K562 (cell line): ENCODE measurements around the gene RERE. TPM values are rescaled to one million over a fixed set of nuclear protein-coding genes. Genes with fewer than 3 reads are reported as not detected.

Experiments used
- ATAC-seq: fragments of 200-7000 bp; cut with Tn5 transposase; 3 replicates; pipeline ENCODE4 v1.9.1; 2020; ENCODE audit warnings: moderate library complexity
- BruUV-seq: library from RNA; stranded (reverse); fragments of 400-500 nt; replicated peaks from 2 replicates; lab custom pipeline; 2021; lab: Mats Ljungman, UMichigan
- CTCF ChIA-PET: fragments of 300-600 bp; formaldehyde crosslinking; extraction: SDS; loops from one replicate; lab custom pipeline; 2021; ENCODE audit warnings: low intra/inter-chr PET ratio; lab: Yijun Ruan, JAX
- POLR2A ChIA-PET: fragments of 300-600, 350-650 bp; sonication (Branson Sonifier 250); formaldehyde crosslinking; extraction: SDS; loops from one replicate; lab custom pipeline; 2021; ENCODE audit warnings: antibody characterized with exemption, inconsistent platforms; lab: Yijun Ruan, JAX
- DNase-seq, 4 experiments: peaks; one replicate each; pipeline versions ENCODE4 v3.0.0 to v3.0.0-alpha.2; 2011 to 2018; ENCODE audit warnings: low spot score in 3 of 4, mixed read lengths in 3 of 4; ENCODE audit errors: extremely low read depth in 1 of 4
- FAIRE-seq: peaks from 2 replicates; lab custom pipeline; 2011; peaks lifted over from hg19 to GRCh38; lab: Jason Lieb, UNC
- H2AFZ ChIP-seq: 2 replicates; pipeline ENCODE4 v1.6.0; 2011; ENCODE audit warnings: low read depth, low read length, control low read depth, inconsistent platforms
- H3K27ac ChIP-seq: fragments of 200-600 bp; 3 replicates; pipeline ENCODE4 v1.8.0; 2011; ENCODE audit warnings: low read depth, mild to moderate bottlenecking, control low read depth, inconsistent platforms, low read length, moderate library complexity, mixed read lengths; ENCODE audit errors: extremely low read depth
- H3K27me3 ChIP-seq, 2 experiments: fragments of 300-600 bp in 1 of 2; 2 replicates in 1 of 2; 3 replicates in 1 of 2; pipeline versions ENCODE4 v1.6.0 to v1.8.0; 2011; ENCODE audit warnings: inconsistent platforms in 2 of 2, low read length in 2 of 2, mild to moderate bottlenecking in 1 of 2, mixed read lengths in 1 of 2, moderate library complexity in 1 of 2; ENCODE audit not compliant: control insufficient read depth in 2 of 2, insufficient read depth in 2 of 2
- H3K36me3 ChIP-seq: fragments of 300-600 bp; 3 replicates; pipeline ENCODE4 v1.8.0; 2011; ENCODE audit warnings: mild to moderate bottlenecking, low read length, inconsistent platforms; ENCODE audit not compliant: control insufficient read depth, insufficient read depth
- H3K4me1 ChIP-seq, 2 experiments: fragments of 200-600 bp in 1 of 2; replicated peaks in 1 of 2; 2 replicates in 1 of 2; 3 replicates in 1 of 2; pipeline versions ENCODE4 v1.5.1 to v1.8.0; 2011; ENCODE audit warnings: inconsistent platforms in 2 of 2, low read length in 2 of 2, mild to moderate bottlenecking in 1 of 2, mixed read lengths in 1 of 2, moderate library complexity in 1 of 2; ENCODE audit not compliant: control insufficient read depth in 2 of 2, insufficient read depth in 2 of 2
- H3K4me2 ChIP-seq: 2 replicates; pipeline ENCODE4 v1.6.1; 2011; ENCODE audit warnings: low read length, control low read depth, inconsistent platforms, mixed read lengths; ENCODE audit not compliant: insufficient read depth
- H3K4me3 ChIP-seq: fragments of 200-600 bp; sonication (generic), shearing (Covaris generic); 2 replicates; pipeline ENCODE4 v1.5.1; 2016; ENCODE audit warnings: control low read depth, inconsistent platforms
- H3K79me2 ChIP-seq: fragments of 200-600 bp; 3 replicates; pipeline ENCODE4 v1.8.0; 2011; ENCODE audit warnings: low read length, inconsistent platforms; ENCODE audit not compliant: control insufficient read depth, insufficient read depth
- H3K9ac ChIP-seq, 2 experiments: 2 replicates each; pipeline versions ENCODE4 v1.6.0 to v1.6.1; 2011; ENCODE audit warnings: low read depth in 2 of 2, low read length in 2 of 2, control low read depth in 1 of 2, inconsistent platforms in 1 of 2, mild to moderate bottlenecking in 1 of 2, mixed read lengths in 1 of 2; ENCODE audit not compliant: insufficient read depth in 1 of 2
- H3K9me1 ChIP-seq: one replicate; pipeline ENCODE4 v1.6.0; 2011; ENCODE audit warnings: inconsistent platforms, mild to moderate bottlenecking, low read length, moderate library complexity; ENCODE audit not compliant: control insufficient read depth, insufficient read depth
- H3K9me3 ChIP-seq: replicated peaks from 2 replicates; pipeline ENCODE4 v1.5.1; 2011; ENCODE audit warnings: low read depth, low read length, inconsistent platforms; ENCODE audit not compliant: control insufficient read depth, insufficient read depth
- H4K20me1 ChIP-seq: replicated peaks from 2 replicates; pipeline ENCODE4 v1.6.1; 2011; ENCODE audit warnings: low read length, inconsistent platforms, mixed read lengths; ENCODE audit not compliant: control insufficient read depth, insufficient read depth
- CBFA2T2 ChIP-seq: fragments of 450-650 bp; conservative IDR thresholded peaks from 2 replicates; pipeline ENCODE4 v1.6.1; 2017; ENCODE audit warnings: mild to moderate bottlenecking
- ETV1 ChIP-seq: fragments of 450-650 bp; conservative IDR thresholded peaks from 2 replicates; pipeline ENCODE4 v1.6.1; 2016; ENCODE audit warnings: missing genetic modification characterization, control low read depth, low read depth, missing compliant biosample characterization
- HDAC6 ChIP-seq: IDR thresholded peaks from 2 replicates; pipeline ENCODE4 v1.6.1; 2012; ENCODE audit warnings: low read depth, mild to moderate bottlenecking, control low read depth, inconsistent platforms, low read length, moderate library complexity
- HNRNPLL ChIP-seq: fragments of 200-400 bp; formaldehyde crosslinking; IDR thresholded peaks from 2 replicates; pipeline ENCODE4 v1.6.1; 2017; ENCODE audit warnings: low read length, low read depth, mild to moderate bottlenecking; ENCODE audit not compliant: poor library complexity, severe bottlenecking
- HNRNPUL1 ChIP-seq: fragments of 200-400 bp; formaldehyde crosslinking; IDR thresholded peaks from 2 replicates; pipeline ENCODE4 v1.6.1; 2017; ENCODE audit warnings: low read length
- LEF1 ChIP-seq: fragments of 450-650 bp; IDR thresholded peaks from 2 replicates; pipeline ENCODE4 v1.6.1; 2016; ENCODE audit warnings: mild to moderate bottlenecking
- MAFK ChIP-seq: IDR thresholded peaks from 2 replicates; pipeline ENCODE4 v1.6.1; 2011; ENCODE audit warnings: low read length, improper control_type of control experiment
- NCOA6 ChIP-seq: fragments of 450-650 bp; IDR thresholded peaks from 2 replicates; pipeline ENCODE4 v1.6.1; 2017; ENCODE audit warnings: mild to moderate bottlenecking
- POU5F1 ChIP-seq: fragments of 150-350 bp; IDR thresholded peaks from 2 replicates; pipeline ENCODE4 v1.6.1; 2014; ENCODE audit warnings: borderline replicate concordance, low read length, low read depth, mild to moderate bottlenecking; ENCODE audit not compliant: partially characterized antibody
- PRMT5 ChIP-seq: sonication (generic); formaldehyde crosslinking; IDR thresholded peaks from 2 replicates; pipeline ENCODE4 v1.5.0; 2020; ENCODE audit warnings: missing genetic modification reagents
- SMARCB1 ChIP-seq: IDR thresholded peaks from 2 replicates; pipeline ENCODE4 v1.6.1; 2011; ENCODE audit warnings: improper control_type of control experiment, low read depth; ENCODE audit not compliant: insufficient read length
- TOE1 ChIP-seq, 2 experiments: fragments of 450-650 bp in 1 of 2; sonication (generic) in 1 of 2; formaldehyde crosslinking in 1 of 2; IDR thresholded peaks; 2 replicates each; pipeline versions ENCODE4 v1.7.1 to v1.8.0; 2016 to 2022; ENCODE audit warnings: borderline replicate concordance in 2 of 2, mild to moderate bottlenecking in 2 of 2, antibody characterized with exemption in 1 of 2, inconsistent platforms in 1 of 2, low read depth in 1 of 2, missing genetic modification reagents in 1 of 2, moderate library complexity in 1 of 2
- ZNF324 ChIP-seq: fragments of 250-450 bp; sonication (Bioruptor Pico); IDR thresholded peaks from 2 replicates; pipeline ENCODE4 v1.4.0; 2020; ENCODE audit warnings: mild to moderate bottlenecking
- ZNF644 ChIP-seq: fragments of 200-800 bp; sonication (Bioruptor generic); IDR thresholded peaks from 2 replicates; pipeline ENCODE4 v1.6.1; 2016; ENCODE audit warnings: low read depth, missing genetic modification characterization, missing compliant biosample characterization
- ZNF785 ChIP-seq: fragments of 250-450 bp; sonication (Bioruptor Pico); IDR thresholded peaks from 2 replicates; pipeline ENCODE4 v1.4.0; 2020; ENCODE audit warnings: mild to moderate bottlenecking
- WGBS: fragments of 100-300 bp; shearing (Covaris generic); methylation state at CpG from one replicate; pipeline ENCODE4 v1.1.6; 2016; ENCODE audit warnings: low coverage, mixed read lengths; ENCODE audit not compliant: insufficient coverage; ENCODE audit errors: missing lambda C conversion rate; 5-methylcytosine and 5-hydroxymethylcytosine counted together
- in situ Hi-C: fragments of 300-500 bp; cut with MboI; formaldehyde crosslinking; loops from 4 replicates; pipeline ENCODE4 v1.15.0; 2018; ENCODE audit warnings: inconsistent platforms, mixed read lengths
- intact Hi-C: fragments of 100-400 bp; cut with micrococcal nuclease; formaldehyde crosslinking; loops from 2 replicates; pipeline ENCODE4 v1.14.2; 2022
- polyA plus RNA-seq, 8 experiments: library from polyadenylated mRNA; depleted of rRNA in 4 of 8; stranded (reverse) in 5 of 8; unstranded in 3 of 8; fragments of >200 nt; fragmentation: Nextera tagmentation in 2 of 8; fragmentation: Illumina TruSeq in 1 of 8; extraction: Ambion mirVana in 2 of 8; extraction: Trizol in 1 of 8; gene quantifications; 2 replicates each; pipeline versions ENCODE4 v1.2.1 to v1.2.3, GENCODE V29; 2011 to 2014; ENCODE audit warnings: inconsistent platforms in 1 of 8, missing spikeins in 1 of 8
- total RNA-seq, 7 experiments: library from RNA; depleted of rRNA in 6 of 7; stranded (reverse); fragments of >200 nt in 6 of 7; fragmentation: Illumina TruSeq in 2 of 7; extraction: Trizol in 2 of 7; gene quantifications; 2 replicates each; pipeline versions ENCODE4 v1.2.1 to v1.2.3, GENCODE V29; 2011 to 2021; ENCODE audit warnings: low replicate concordance in 1 of 7
- TF ChIP-seq, protein P1 (sequence below): sonication (generic); formaldehyde crosslinking; IDR thresholded peaks from 2 replicates; pipeline ENCODE4 v1.8.0; 2023; ENCODE audit warnings: mild to moderate bottlenecking, missing genetic modification reagents
- TF ChIP-seq, protein P2 (sequence below): fragments of 250-450 bp; sonication (Bioruptor Pico); IDR thresholded peaks from 2 replicates; pipeline ENCODE4 v1.4.0; 2020

The RERE gene
- total and polyA plus RNA-seq, 9 of the 15 experiments (the other 6 are each of a cell fraction or from before 2014, with no cell fraction given) = 3.0 to 51.5 (median 13.4) TPM

- WGBS = 88% methylated on average over 3 of the region's 3 CpGs
- H4K20me1 ChIP-seq = peaks cover 9% of the 10 kb centered on the region
- no peaks in the 10 kb centered on the region for H3K9me3 ChIP-seq
- H3K4me1 ChIP-seq = peaks cover 0 to 21% of the 10 kb centered on the region in 2 experiments; a peak in 4 of 5 replicates
- no TSS peak for BruUV-seq
- H3K27ac ChIP-seq = no peak overlapping the region
- FAIRE-seq (no peak), ATAC-seq (no peak), DNase-seq (no peak)
- peaks cover 8% of the 10 kb centered on the region for H3K79me2 ChIP-seq
- no peak overlapping the region for H3K9ac ChIP-seq
- POLR2A ChIA-PET = interaction anchor here (0.7 to 1.5 kb wide), 2 partner anchors 135 to 293 kb away, joined by 3 to 4 read pairs; no protein-coding TSS in a partner anchor
- no peaks in the 10 kb centered on the region for H3K9me1 ChIP-seq
- in situ Hi-C loops = loop anchor here (5.0 kb wide), 1 partner anchor 106 kb away; no protein-coding TSS in a partner anchor
- H3K27me3 ChIP-seq = no peaks in the 10 kb centered on the region
- intact Hi-C loops = no loop called here
- no peak overlapping the region for H3K4me2 ChIP-seq
- CTCF ChIA-PET = interaction anchor here (1.3 kb wide), 1 partner anchor 283 kb away, joined by 5 read pairs; no protein-coding TSS in a partner anchor
- H3K36me3 ChIP-seq = no peaks in the 10 kb centered on the region
- H2AFZ ChIP-seq = no peak overlapping the region
- no peak overlapping the region for H3K4me3 ChIP-seq
- TF ChIP-seq SMARCB1 = no peak
- no peak for TF ChIP-seq POU5F1
- TF ChIP-seq HNRNPLL = no peak
- TF ChIP-seq, protein P1, sequence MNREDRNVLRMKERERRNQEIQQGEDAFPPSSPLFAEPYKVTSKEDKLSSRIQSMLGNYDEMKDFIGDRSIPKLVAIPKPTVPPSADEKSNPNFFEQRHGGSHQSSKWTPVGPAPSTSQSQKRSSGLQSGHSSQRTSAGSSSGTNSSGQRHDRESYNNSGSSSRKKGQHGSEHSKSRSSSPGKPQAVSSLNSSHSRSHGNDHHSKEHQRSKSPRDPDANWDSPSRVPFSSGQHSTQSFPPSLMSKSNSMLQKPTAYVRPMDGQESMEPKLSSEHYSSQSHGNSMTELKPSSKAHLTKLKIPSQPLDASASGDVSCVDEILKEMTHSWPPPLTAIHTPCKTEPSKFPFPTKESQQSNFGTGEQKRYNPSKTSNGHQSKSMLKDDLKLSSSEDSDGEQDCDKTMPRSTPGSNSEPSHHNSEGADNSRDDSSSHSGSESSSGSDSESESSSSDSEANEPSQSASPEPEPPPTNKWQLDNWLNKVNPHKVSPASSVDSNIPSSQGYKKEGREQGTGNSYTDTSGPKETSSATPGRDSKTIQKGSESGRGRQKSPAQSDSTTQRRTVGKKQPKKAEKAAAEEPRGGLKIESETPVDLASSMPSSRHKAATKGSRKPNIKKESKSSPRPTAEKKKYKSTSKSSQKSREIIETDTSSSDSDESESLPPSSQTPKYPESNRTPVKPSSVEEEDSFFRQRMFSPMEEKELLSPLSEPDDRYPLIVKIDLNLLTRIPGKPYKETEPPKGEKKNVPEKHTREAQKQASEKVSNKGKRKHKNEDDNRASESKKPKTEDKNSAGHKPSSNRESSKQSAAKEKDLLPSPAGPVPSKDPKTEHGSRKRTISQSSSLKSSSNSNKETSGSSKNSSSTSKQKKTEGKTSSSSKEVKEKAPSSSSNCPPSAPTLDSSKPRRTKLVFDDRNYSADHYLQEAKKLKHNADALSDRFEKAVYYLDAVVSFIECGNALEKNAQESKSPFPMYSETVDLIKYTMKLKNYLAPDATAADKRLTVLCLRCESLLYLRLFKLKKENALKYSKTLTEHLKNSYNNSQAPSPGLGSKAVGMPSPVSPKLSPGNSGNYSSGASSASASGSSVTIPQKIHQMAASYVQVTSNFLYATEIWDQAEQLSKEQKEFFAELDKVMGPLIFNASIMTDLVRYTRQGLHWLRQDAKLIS (CRISPR knock-in tag) = no peak
- no peak for TF ChIP-seq ETV1 (tag)
- TF ChIP-seq HDAC6 = no peak
- TF ChIP-seq ZNF644 (tag) = no peak
- no peak for TF ChIP-seq MAFK
- TF ChIP-seq NCOA6 = no peak
- TF ChIP-seq ZNF324 (CRISPR knock-in tag) = no peak
- TF ChIP-seq, protein P2, sequence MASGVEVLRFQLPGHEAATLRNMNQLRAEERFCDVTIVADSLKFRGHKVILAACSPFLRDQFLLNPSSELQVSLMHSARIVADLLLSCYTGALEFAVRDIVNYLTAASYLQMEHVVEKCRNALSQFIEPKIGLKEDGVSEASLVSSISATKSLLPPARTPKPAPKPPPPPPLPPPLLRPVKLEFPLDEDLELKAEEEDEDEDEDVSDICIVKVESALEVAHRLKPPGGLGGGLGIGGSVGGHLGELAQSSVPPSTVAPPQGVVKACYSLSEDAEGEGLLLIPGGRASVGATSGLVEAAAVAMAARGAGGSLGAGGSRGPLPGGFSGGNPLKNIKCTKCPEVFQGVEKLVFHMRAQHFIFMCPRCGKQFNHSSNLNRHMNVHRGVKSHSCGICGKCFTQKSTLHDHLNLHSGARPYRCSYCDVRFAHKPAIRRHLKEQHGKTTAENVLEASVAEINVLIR = no peak
- no peak for TF ChIP-seq ZNF785
- TF ChIP-seq TOE1 (IDR thresholded peaks at IDR 0.05; ENCODE audit: borderline replicate concordance) = no peak
- no peak for TF ChIP-seq TOE1 (CRISPR knock-in tag; IDR thresholded peaks at IDR 0.05; ENCODE audit: borderline replicate concordance, low read depth)
- TF ChIP-seq PRMT5 (CRISPR knock-in tag) = no peak
- TF ChIP-seq HNRNPUL1 = no peak
- no peak for TF ChIP-seq CBFA2T2
- no peak for TF ChIP-seq LEF1
Measured at GRCh38 chr1:8565802-8566201, 251.6 kb downstream of the RERE start.
